ENCODE results near the gene TMEM14B.
"Not testable (repeated sequence)": the region's sequence is repeated elsewhere in the genome, so short reads cannot be mapped to it uniquely, and the experiment has no call there.

TMEM14B gene

GRCh38 chr6:10747251-10747972 lies at the start of gene TMEM14B:
TMEM14B (plus strand) TSS chr6:10747805; CDS start chr6:10749246, 1,441 bp downstream.
- peaks cover 33% of the 10 kb centered on the region for H3K36me3 ChIP-seq (ENCODE audit: insufficient read depth, low read depth, low read length)
- H3K9me3 ChIP-seq (ENCODE audit: insufficient read depth, low read depth, low read length), result no peaks in the 10 kb centered on the region
- H3K9ac ChIP-seq (ENCODE audit: low read depth, low read length), result peak within 1 kb of the TSS; percentile 99
- peak within 1 kb of the TSS; percentile 99 for H3K4me3 ChIP-seq (ENCODE audit: low read length)
- H3K27me3 ChIP-seq (ENCODE audit: insufficient read depth, low read length), result no peaks in the 10 kb centered on the region
- peak within 1 kb of the TSS; percentile 14 for H3K27ac ChIP-seq (ENCODE audit: low read length)
- H3K4me1 ChIP-seq (ENCODE audit: insufficient read depth, low read length), result peaks cover 16% of the 10 kb centered on the region

GRCh38 chr6:10713962-10714361 lies 33.6 kb upstream of the TMEM14B start:
- H3K27me3 ChIP-seq (ENCODE audit: insufficient read depth, low read length), result no peaks in the 10 kb centered on the region
- H3K4me1 ChIP-seq (ENCODE audit: insufficient read depth, low read length), result no peaks in the 10 kb centered on the region
- peaks cover 19% of the 10 kb centered on the region for H3K36me3 ChIP-seq (ENCODE audit: insufficient read depth, low read depth, low read length)
- H3K9me3 ChIP-seq (ENCODE audit: insufficient read depth, low read depth, low read length), result no peaks in the 10 kb centered on the region; the same call in 1 of the 2 replicates
- no peak overlapping the region for H3K27ac ChIP-seq (ENCODE audit: low read length)
- H3K4me3 ChIP-seq (ENCODE audit: low read length), result no peak overlapping the region
- no peak overlapping the region for H3K9ac ChIP-seq (ENCODE audit: low read depth, low read length)

- no peaks in the 10 kb centered on the region for H3K36me3 ChIP-seq (ENCODE audit: insufficient read depth, low read depth, low read length)
- no peaks in the 10 kb centered on the region; the same call in 1 of the 2 replicates for H3K9me3 ChIP-seq (ENCODE audit: insufficient read depth, low read depth, low read length)
- no peak overlapping the region for H3K9ac ChIP-seq (ENCODE audit: low read depth, low read length)
- no peaks in the 10 kb centered on the region for H3K27me3 ChIP-seq (ENCODE audit: insufficient read depth, low read length)
- H3K4me3 ChIP-seq (ENCODE audit: low read length), result no peak overlapping the region
- no peak overlapping the region for H3K27ac ChIP-seq (ENCODE audit: low read length)
- peaks cover 7% of the 10 kb centered on the region for H3K4me1 ChIP-seq (ENCODE audit: insufficient read depth, low read length)
Observed at GRCh38 chr6:10719296-10719963, 28.2 kb upstream of the TMEM14B start.

- H3K9ac ChIP-seq (ENCODE audit: low read depth, low read length), result no peak overlapping the region
- H3K4me1 ChIP-seq (ENCODE audit: insufficient read depth, low read length), result peaks cover 11% of the 10 kb centered on the region
- no peaks in the 10 kb centered on the region; the same call in 1 of the 2 replicates for H3K9me3 ChIP-seq (ENCODE audit: insufficient read depth, low read depth, low read length)
- no peaks in the 10 kb centered on the region; the same call in 1 of the 2 replicates for H3K36me3 ChIP-seq (ENCODE audit: insufficient read depth, low read depth, low read length)
- no peaks in the 10 kb centered on the region for H3K27me3 ChIP-seq (ENCODE audit: insufficient read depth, low read length)
- no peak overlapping the region for H3K4me3 ChIP-seq (ENCODE audit: low read length)
- no peak overlapping the region for H3K27ac ChIP-seq (ENCODE audit: low read length)
Observed at GRCh38 chr6:10719964-10720264, 27.7 kb upstream of the TMEM14B start.

GRCh38 chr6:10720265-10720959 lies 27.2 kb upstream of the TMEM14B start:
- H3K9me3 ChIP-seq (ENCODE audit: insufficient read depth, low read depth, low read length), result no peaks in the 10 kb centered on the region; the same call in 1 of the 2 replicates
- no peak overlapping the region for H3K27ac ChIP-seq (ENCODE audit: low read length)
- no peak overlapping the region for H3K9ac ChIP-seq (ENCODE audit: low read depth, low read length)
- no peaks in the 10 kb centered on the region; the same call in 1 of the 2 replicates for H3K36me3 ChIP-seq (ENCODE audit: insufficient read depth, low read depth, low read length)
- H3K27me3 ChIP-seq (ENCODE audit: insufficient read depth, low read length), result no peaks in the 10 kb centered on the region
- peaks cover 11% of the 10 kb centered on the region for H3K4me1 ChIP-seq (ENCODE audit: insufficient read depth, low read length)
- H3K4me3 ChIP-seq (ENCODE audit: low read length), result no peak overlapping the region

- not testable (repeated sequence) for H3K4me3 ChIP-seq (ENCODE audit: low read length); H3K27ac ChIP-seq (ENCODE audit: low read length); H3K9me3 ChIP-seq (ENCODE audit: insufficient read depth, low read depth, low read length); H3K27me3 ChIP-seq (ENCODE audit: insufficient read depth, low read length); H3K36me3 ChIP-seq (ENCODE audit: insufficient read depth, low read depth, low read length); H3K9ac ChIP-seq (ENCODE audit: low read depth, low read length)
- H3K4me1 ChIP-seq (ENCODE audit: insufficient read depth, low read length), result peaks cover 11% of the 10 kb centered on the region
Observed at GRCh38 chr6:10720960-10721849, 26.4 kb upstream of the TMEM14B start.

- peak overlapping the region; percentile 98 for H3K4me3 ChIP-seq (ENCODE audit: low read length)
- H3K9me3 ChIP-seq (ENCODE audit: insufficient read depth, low read depth, low read length), result no peaks in the 10 kb centered on the region; the same call in 1 of the 2 replicates
- H3K27ac ChIP-seq (ENCODE audit: low read length), result no peak overlapping the region
- H3K4me1 ChIP-seq (ENCODE audit: insufficient read depth, low read length), result peaks cover 11% of the 10 kb centered on the region
- peak overlapping the region; percentile 100 for H3K9ac ChIP-seq (ENCODE audit: low read depth, low read length)
- H3K27me3 ChIP-seq (ENCODE audit: insufficient read depth, low read length), result no peaks in the 10 kb centered on the region
- peaks cover 13% of the 10 kb centered on the region for H3K36me3 ChIP-seq (ENCODE audit: insufficient read depth, low read depth, low read length)
Observed at GRCh38 chr6:10721850-10722569, 25.6 kb upstream of the TMEM14B start.

- Histone ChIP-seq H3K36me3 (ENCODE audit: insufficient read depth, low read depth, low read length) (peaks cover 16% of the 10 kb centered on the region), H3K9ac (ENCODE audit: low read depth, low read length) (peak overlapping the region; percentile 100), H3K27me3 (ENCODE audit: insufficient read depth, low read length) (no peaks in the 10 kb centered on the region), H3K27ac (ENCODE audit: low read length) (peak overlapping the region; percentile 46), H3K4me1 (ENCODE audit: insufficient read depth, low read length) (peaks cover 11% of the 10 kb centered on the region), H3K4me3 (ENCODE audit: low read length) (peak overlapping the region; percentile 98), H3K9me3 (ENCODE audit: insufficient read depth, low read depth, low read length) (no peaks in the 10 kb centered on the region; the same call in 1 of the 2 replicates)
Observed at GRCh38 chr6:10722570-10722819, 25.1 kb upstream of the TMEM14B start.

- H3K27ac ChIP-seq (ENCODE audit: low read length), result peak within 1 kb of the TSS; percentile 73
- peaks cover 21% of the 10 kb centered on the region for H3K36me3 ChIP-seq (ENCODE audit: insufficient read depth, low read depth, low read length)
- H3K9ac ChIP-seq (ENCODE audit: low read depth, low read length), result peak within 1 kb of the TSS; percentile 100
- H3K9me3 ChIP-seq (ENCODE audit: insufficient read depth, low read depth, low read length), result no peaks in the 10 kb centered on the region; the same call in 1 of the 2 replicates
- peak within 1 kb of the TSS; percentile 98 for H3K4me3 ChIP-seq (ENCODE audit: low read length)
- H3K27me3 ChIP-seq (ENCODE audit: insufficient read depth, low read length), result no peaks in the 10 kb centered on the region
- H3K4me1 ChIP-seq (ENCODE audit: insufficient read depth, low read length), result peaks cover 11% of the 10 kb centered on the region
Observed at GRCh38 chr6:10722820-10723566, 24.6 kb upstream of the TMEM14B start, which contains the start of gene TMEM14C. TMEM14C (plus strand) TSS chr6:10723070; CDS start chr6:10724614, 1,544 bp downstream.

- peak overlapping the region; percentile 98 for H3K4me3 ChIP-seq (ENCODE audit: low read length)
- peaks cover 26% of the 10 kb centered on the region for H3K36me3 ChIP-seq (ENCODE audit: insufficient read depth, low read depth, low read length)
- H3K27ac ChIP-seq (ENCODE audit: low read length), result peak overlapping the region; percentile 73
- no peaks in the 10 kb centered on the region for H3K27me3 ChIP-seq (ENCODE audit: insufficient read depth, low read length)
- peak overlapping the region; percentile 100 for H3K9ac ChIP-seq (ENCODE audit: low read depth, low read length)
- H3K4me1 ChIP-seq (ENCODE audit: insufficient read depth, low read length), result peaks cover 11% of the 10 kb centered on the region
- no peaks in the 10 kb centered on the region; the same call in 1 of the 2 replicates for H3K9me3 ChIP-seq (ENCODE audit: insufficient read depth, low read depth, low read length)
Observed at GRCh38 chr6:10723567-10723881, 24.1 kb upstream of the TMEM14B start.
